ENCODE results near the gene COL20A1.
A peak's percentile ranks its signal among the peaks of the same experiment; 100 is the strongest.

COL20A1 gene

GRCh38 chr20:63278661-63279060 is 14.3 kb upstream of the COL20A1 start:
- DNase-seq: no peak

- no peak for DNase-seq
Observed at GRCh38 chr20:63279931-63280330, 13.1 kb upstream of the COL20A1 start.

DNA sequence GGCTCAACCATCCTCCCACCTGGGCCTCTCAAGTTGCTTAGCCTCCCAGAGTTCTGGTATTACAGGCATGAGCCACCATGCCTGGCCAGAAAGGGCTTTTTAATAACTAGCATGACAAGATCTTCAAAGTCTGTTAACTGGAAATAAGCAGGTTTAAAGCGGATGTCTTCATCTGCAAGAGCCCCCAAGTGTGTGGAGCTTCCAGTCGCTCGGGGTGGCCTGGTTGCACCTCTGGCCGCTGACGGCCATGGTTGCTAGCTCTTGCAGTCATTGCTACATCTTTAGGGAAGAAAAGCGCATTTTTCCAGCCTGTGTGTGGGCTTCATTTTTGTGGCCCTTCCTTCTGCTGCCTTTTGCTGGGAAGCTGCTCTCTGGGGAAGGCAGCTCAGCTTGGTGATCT is 12.6 kb upstream of the COL20A1 start:
- no peak for DNase-seq

DNA sequence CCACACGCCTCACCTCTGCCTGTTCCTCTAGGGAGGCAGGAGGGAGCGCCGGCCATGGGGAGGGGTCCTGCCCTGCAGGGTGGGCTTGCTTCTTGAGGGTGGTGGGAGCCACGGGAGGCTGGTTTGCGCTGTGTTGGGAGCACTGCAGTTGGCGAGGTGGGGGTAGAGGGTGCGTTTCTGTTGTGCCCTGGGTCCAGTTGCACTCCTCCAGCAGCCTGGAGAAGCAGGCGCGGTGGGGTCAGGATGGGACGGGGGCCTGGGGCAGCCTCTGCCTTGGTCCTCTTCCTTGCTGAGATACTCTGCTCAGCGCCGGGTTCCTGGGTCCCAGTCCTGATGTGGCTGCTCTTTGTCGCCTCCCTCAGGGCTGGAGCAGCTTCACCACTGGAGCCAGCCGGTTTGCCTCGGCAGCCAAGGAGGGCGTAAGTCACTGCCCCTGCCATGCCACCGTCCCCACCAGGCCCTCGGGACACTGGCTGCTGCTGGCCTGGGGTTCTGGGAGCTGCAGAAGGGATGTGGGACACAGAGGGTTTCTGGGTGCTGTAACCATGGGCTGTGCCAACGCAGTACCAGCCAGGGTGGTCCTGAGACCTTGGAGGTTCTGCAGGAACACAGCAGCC is 11.9 kb upstream of the COL20A1 start:
- DNase-seq: no peak

DNA sequence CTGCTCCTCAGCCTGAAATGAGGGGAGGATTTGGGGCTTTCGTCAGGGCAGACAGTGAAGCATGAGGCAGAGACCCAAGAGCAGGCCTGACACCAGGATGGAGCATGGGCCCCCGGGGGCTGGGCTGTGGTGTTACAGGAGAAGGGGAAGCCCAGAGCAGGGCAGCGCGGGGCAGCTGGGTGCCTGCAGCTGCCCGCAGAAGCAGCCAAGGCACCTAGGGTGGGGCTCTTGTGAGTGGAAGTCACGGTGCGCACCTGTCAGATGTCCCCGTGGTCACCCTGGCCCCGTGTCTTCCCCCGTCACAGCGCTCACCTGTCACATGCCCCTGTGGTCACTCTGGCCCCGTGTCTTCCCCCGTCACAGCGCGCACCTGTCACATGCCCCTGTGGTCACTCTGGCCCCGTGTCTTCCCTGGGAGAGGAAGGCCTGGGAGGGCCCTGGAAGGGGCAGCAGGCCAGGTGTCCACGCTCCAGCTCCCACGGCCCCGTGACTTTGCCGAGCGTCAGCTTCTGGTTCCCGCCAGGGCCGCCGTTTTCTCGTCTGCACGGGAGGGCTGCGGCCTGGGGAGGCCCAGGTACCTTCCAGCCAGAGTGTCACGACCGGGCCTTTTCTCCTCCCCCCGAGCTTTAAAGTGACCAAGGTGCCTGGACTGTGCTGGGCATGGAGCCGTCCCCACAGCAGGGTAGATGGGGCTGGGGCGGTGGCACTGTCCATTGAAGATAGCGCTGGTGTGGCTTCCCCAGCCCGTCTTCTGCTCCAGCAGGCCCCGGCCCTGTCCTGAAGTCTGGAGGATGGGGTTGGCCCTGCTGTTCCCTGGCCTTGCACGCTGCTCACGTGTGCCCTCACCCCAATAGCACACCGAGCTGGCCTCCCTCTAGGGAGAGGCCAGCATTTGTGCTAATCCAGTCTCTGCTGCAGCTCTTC is 11.0 kb upstream of the COL20A1 start:
- no peak for DNase-seq

- no peak for DNase-seq
Observed at GRCh38 chr20:63282946-63283345, 10.0 kb upstream of the COL20A1 start.

- DNase-seq: no peak
Observed at GRCh38 chr20:63283397-63284082, 9.4 kb upstream of the COL20A1 start.

DNA sequence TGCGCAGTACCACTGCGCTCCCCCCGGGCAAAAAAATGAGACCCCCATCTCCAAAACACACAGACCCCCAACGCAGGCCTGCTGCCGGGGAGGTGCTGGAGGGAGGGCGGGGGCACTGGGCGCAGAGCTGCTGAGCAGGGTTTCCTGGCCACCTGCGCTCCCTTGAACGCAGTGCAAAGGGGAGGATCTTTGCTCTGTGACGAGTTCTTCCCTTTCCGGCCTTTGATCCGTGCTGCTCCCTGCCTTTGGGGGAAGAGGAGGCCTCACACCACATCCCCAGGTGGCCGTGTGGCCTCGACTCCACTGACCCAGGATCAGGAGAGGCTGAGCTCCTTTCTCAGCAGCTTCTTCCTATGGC is 8.9 kb upstream of the COL20A1 start:
- no peak for DNase-seq

DNA sequence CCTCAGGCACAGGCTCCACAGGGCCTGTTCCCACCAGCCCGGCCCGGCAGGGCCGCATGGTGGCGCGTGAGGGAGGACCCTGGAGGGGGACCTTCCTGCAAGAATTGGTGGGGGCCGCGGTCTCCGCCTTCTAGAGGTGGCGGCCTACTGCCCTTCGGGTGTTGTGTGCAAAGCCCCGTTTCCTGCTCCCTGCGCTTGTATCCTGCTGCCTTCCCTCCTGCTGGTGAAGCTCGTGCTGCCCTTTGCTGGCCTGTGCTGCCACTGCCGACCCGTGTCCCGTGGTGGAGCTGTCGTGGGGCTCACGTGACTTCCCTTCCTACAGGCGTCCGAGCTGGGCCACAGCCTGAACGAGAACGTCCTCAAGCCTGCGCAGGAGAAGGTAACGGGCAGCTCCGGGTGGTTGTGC is 8.4 kb upstream of the COL20A1 start:
- no peak for DNase-seq

DNA sequence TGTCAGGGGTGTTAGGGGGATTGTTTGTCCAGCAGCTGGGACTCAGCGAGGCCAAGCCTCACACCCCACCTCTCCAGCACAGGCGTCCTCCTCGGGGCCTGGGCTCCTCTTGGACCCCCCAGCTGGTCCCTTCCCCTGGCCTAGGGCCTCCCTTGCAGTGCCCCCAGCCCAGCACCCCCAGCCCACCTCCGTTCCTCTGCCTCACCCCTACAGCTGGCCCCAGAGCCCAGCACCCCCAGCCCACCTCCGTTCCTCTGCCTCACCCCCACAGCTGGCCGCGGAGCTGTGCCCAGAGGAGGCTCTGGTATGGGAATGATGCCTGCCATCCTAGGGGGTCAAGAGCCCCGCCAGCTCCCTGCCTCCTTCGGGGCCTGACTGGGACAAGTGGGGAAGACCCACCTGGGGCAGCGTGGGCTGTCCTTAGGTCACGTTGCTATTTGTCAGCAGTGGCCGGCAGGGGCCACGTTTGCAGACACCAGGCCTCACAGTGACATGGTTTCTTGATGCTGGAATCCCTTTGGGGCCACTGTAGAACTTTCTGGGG is 7.9 kb upstream of the COL20A1 start:
- no peak for DNase-seq

DNA sequence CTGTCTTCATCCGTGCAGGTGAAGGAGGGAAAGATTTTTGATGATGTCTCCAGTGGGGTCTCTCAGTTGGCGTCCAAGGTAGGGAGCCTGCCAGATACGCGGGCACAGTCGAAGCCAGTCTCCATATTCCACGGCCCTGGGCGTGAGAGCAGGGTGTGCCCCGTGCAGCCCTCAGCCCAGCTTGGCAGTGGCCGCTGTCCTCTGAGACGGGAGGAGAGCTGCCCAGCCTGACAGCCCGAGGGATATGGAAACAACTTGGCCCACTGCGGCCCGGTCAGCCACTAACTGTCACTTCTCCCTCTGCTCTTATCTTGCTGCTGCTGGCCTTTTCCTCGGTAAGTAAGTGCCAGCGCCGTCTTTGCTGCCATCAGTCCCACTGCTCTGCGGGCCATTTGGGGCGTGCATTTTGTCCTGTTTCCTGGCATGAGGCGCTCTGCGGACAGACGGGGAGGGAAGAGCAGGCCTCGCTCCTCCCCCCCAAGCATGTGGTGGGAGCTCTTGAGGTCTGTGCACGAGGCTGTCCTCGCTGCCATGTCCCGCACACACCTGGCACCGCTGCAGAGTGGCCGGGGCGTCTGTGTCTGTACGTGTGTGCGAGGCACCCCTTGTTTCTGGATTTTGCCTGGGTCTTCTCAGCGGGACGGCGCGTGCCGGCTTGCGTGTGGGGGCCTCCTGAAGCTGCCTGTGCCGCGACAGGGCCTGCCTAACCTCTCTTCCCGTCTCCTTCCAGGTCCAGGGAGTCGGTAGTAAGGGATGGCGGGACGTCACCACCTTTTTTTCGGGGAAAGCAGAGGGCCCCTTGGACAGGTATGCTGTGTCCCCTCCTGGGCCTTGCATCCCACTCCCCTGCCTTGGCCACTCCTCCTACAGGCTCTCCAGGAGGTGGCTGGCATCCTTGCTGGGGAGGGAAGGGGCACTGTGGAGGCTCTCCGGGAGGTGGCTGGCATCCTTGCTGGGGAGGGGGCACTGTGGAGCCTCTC is 7.1 kb upstream of the COL20A1 start:
- no peak for DNase-seq

GRCh38 chr20:63286781-63287696 is 5.9 kb upstream of the COL20A1 start:
- DNase-seq: no peak

DNA sequence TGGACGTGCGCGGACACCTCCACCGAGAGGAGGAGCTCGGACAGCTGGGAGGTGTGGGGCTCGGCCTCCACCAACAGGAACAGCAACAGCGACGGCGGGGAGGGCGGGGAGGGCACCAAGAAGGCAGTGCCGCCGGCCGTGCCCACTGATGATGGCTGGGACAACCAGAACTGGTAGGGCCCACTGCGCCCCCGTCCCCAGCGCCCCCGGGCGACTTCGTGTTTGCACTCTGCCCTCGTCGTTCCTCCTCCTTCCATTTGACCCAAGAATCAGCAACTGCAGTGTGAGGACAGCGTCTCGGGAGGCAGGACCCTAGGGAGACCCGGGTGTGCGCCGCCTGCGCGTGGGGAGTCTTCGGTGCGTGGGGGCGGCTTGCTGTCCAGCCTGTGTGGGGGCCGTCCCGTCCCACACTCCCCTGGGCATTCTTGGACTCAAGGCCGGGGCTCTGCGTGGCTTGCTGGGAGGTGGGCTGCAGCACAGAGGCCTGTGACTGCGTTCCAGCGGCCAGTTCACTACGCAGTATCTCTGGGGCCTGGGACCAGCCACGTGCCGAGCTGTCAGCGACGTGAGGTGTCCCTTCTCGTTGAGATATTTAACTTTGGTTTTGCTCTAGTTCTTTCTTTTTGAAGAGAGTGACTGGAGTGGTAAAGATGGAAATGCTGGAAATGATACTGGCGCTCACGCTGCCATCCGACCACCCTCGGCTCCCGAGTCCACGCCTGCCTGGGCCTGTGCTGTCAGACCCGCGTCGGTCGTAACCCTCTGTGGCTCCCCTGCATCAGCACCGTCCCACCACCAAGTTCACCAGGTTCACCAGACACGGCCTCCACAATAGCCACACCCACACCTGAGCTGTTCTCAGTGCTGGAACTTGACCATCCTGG is 5.0 kb upstream of the COL20A1 start:
- DNase-seq: no peak

DNA sequence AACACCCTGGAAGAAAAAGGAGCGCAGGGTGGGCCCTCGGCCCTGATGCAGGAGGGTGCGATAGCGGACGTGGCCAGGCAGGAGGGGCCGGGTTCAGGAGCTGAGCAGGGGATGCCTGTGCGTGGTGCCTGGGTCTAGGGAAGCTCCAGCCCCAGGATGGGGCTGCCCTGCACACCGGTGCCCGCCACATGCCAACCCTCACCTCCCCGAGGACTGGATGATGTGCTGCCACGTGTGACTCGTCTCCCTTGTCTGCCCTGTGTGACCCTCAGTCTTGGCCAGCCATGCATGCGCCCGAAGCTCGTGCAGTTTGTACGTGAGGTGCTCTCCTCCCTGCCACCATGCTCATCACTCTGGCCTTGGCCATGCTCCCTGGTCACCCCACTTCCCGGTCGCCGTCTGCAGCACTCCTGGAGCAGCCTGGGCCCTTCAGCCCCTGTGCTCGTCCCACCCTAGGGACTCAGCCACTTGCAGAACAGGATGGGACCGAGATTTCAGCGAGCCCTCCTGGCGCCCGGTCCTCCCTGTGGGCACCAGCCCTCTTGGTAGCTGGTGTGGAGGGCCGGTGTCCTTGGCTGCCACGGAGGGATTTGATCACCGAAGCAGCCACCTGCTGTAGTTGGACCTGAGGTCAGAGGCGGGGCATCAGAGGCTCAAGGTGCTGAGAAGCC is 4.3 kb upstream of the COL20A1 start:
- DNase-seq: no peak

DNA sequence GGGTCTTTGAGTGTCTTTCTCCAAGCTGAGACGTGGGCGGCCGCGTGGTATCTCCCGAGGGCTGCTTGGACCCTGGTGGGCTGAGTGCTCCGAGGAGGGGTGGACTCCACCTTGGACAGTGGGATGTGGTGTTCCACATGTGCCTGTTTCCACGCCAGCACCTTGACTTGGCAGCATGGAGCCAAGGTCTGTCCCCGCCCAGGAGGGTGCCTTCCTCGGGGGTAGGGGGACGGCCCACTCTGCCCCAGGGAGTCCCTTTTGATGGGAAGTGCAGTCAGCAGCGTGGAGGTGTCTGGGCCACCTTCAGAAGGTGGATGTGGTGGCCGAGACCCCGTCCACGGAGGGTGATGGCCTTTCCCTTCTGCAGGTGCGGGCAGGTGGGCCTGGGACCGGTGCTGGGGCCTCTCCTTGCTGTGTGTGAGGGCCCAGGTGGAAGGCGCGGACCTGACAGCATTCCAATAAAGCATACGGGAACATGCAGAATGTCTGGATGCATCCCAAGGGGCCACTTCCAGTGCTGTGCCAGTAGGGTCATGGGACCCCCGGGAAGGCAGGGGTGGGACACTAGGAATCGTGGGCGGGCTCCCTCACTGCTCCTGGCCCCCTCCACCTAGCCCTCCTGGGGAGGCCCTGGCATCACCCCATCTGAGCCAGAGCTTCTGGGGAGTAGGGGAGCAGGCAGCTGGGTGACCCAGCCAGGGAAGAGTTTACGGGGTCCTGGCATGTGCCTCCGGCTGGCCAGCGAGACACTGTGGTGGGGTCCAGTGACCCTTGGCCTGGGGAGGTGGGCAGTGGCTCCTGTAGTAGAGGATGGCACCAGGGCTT is 3.5 kb upstream of the COL20A1 start:
- no peak for DNase-seq

DNA sequence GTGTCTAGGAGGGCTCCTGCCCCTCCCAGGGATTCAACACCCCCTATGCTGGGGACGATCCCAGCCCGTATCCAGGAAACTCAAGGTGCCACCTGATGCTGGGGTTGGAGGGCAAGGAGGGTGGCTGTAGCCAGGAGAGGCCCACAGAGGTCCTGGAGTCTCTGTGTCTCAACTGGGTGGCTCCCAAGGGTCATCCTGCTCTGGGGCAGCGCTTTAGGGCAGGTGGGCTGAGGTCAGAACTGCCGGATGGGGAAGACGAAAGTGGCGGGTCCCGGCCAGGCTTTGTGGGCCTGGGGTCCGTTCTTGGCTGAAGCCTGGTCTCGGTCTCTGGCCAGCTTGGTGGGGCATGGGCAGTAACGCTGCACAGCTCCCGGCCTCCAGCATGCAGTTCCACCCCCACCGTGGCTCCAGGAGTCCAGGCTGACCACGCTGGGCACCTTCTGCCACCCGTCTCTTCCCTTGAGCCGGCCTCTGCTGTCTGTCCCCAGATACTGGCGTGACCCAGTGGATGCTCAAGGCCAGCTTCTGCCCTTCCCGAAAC is 2.8 kb upstream of the COL20A1 start:
- DNase-seq: no peak

- peak in 1 of 2 experiments; percentile 25 for DNase-seq
Observed at GRCh38 chr20:63290677-63291472, 2.1 kb upstream of the COL20A1 start.

GRCh38 chr20:63291811-63292210 is 1.2 kb upstream of the COL20A1 start:
- no peak for DNase-seq

Data from NCI-H1930 (cell line).